Measurements from ENCODE around the gene PCID2.

PCID2 gene

DNA sequence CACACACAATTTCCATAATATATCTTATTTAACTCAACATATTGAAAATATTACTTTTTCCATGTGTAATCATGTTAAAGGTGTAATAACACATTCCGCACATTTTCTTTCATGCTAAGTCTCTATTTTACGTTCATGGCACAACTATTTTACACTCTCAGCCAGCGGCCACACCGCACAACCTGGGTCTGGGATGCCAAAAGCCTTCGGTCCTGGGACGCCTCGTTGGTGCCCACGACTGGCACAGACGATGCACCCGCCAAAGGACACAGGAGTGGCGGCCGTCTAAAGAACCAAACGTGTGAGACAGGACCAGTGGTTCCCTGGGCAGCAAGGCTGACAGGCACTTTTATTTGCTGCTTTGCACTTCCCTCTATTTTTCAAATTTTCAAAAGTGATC, 60.1 kb downstream of the PCID2 start:
- no peak for DNase-seq

DNA sequence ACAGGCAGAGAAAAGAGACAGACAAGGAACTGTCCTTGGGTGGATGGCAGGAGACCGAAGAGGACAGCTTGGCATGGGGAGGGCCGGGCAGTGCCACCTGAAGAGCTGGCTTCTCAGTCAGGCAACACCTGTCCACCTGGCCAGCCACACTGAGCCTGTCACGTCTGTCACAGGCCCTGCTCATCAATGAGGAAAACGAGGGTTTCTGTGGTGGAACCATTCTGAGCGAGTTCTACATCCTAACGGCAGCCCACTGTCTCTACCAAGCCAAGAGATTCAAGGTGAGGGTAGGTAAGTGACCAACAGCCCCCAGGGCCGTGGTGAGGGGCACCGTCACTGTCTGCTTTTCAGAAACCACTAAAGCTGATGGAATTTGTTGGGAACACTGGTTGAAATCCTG, 61.3 kb downstream of the PCID2 start:
- DNase-seq = no peak

GRCh38 chr13:113146750-113147149, 61.7 kb downstream of the PCID2 start:
- no peak for DNase-seq

- no peak for DNase-seq
Observed at GRCh38 chr13:113145911-113146598, 62.4 kb downstream of the PCID2 start.

DNA sequence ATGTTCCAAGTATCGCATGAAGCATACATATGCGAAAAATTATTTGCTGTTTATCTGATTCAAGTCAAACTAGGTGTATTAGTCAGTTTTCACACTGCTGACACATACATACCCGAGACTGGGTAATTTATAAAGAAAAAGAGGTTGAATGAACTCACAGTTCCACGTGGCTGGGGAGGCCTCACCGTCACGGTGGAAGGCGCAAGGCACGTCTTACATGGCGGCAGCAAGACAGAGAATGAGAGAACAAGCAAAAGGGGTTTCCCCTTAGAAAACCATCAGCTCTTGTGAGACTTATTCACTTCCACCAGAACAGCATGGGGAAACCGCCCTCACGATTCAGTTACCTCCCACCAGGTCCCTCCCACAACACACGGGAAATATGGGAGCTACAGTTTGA, 63.0 kb downstream of the PCID2 start:
- DNase-seq = no peak

DNA sequence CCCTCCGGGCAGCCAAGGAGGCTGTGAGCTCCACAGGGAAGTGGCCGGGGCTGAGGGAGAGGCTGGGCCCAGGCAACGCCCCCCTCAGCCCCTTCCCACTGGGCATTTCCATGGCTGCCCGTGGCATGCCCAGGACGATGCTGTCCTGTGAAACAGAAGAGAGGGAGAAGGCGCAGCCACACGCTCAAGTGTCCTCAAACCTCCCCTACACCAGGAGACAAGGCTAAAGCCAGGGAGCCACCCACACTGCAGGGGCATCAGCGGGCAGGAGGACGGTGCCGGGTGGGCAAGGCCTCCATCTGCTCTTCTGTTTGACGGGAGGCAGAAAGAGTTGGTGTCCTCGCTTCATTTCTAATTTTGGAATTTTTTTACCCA, 64.2 kb downstream of the PCID2 start:
- DNase-seq = no peak

- no peak for DNase-seq
Observed at GRCh38 chr13:113143466-113144254, 64.8 kb downstream of the PCID2 start.

DNA sequence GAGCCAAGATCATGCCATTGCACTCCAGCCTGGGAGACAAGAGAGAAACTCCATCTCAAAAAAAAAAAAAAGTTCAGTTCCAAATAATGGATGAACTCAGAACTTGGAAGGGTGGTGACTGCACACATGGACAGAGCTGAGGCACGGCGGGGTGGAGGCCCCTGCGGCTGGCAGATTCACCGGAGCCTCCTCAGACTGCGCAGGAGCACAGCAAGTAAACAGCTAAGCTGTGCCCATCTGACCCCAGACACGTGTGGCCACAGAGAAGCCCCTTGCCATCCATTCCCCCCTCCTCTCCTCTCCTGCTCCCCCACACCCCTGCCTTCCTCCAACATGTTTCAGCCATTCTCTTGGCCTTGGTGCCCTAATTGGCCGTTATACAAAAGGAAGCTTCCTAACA, 65.6 kb downstream of the PCID2 start:
- DNase-seq = no peak

GRCh38 chr13:113141601-113141970, 66.9 kb downstream of the PCID2 start:
- DNase-seq = no peak

DNA sequence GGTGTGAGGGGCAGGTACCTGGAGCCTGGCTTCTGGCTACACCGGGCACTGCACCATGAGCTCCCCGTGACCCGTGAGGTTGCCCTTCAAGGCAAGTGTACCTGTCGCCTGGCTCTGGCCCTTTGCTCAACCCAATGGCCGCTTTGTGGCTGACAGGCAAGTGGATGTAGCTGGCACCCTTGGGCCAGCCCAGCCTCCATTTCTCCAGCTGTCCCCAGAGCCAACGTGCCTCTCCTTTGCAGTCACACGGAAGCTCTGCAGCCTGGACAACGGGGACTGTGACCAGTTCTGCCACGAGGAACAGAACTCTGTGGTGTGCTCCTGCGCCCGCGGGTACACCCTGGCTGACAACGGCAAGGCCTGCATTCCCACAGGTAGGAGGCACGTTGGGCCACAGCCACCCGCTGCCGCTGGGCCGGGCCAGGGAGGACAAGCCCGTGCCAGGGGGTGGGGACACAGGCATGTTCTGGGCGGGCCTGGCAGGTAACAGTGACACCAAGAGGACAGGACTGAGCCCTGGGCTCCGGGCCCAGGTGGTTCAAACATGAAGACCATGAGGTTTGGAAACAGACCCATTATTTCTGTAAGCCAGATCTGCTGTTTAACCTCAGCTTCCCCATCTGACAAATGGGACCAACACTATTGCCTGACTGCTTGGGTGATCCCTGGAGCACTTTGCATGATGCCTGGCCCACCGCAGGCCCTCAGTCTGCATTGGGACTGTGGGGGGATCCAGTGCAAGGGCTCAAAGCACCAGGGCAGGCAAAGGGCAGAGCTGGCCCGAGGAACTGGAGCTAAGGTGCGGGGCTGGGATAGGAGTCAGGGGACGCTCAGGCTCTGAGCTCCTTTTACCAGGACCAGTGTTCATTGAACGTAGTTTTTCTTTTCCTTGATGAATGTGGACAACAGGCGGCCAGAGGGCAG, 67.5 kb downstream of the PCID2 start:
- DNase-seq = peak in 1 of 2 donors; percentile 7

DNA sequence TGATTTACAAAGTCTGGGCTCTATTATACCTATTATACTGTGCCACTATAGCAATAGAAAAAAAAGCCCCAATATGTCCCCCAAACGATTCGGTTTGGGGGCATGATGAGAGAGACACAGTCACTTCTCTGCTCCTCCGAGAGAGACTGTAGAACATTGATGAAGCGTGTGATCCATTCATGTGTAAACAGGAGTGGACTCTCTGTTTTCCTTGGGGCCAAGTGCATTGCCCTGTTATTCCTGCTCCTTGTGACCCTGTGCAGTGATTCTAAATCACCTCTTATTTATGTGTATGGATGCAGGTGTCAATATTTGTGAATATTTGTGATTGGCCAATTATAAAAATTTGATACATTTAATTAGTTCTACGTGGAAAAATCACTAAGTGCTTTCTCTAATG, 68.9 kb downstream of the PCID2 start:
- DNase-seq = no peak

- no peak for DNase-seq
Observed at GRCh38 chr13:113138792-113139551, 69.5 kb downstream of the PCID2 start.

DNA sequence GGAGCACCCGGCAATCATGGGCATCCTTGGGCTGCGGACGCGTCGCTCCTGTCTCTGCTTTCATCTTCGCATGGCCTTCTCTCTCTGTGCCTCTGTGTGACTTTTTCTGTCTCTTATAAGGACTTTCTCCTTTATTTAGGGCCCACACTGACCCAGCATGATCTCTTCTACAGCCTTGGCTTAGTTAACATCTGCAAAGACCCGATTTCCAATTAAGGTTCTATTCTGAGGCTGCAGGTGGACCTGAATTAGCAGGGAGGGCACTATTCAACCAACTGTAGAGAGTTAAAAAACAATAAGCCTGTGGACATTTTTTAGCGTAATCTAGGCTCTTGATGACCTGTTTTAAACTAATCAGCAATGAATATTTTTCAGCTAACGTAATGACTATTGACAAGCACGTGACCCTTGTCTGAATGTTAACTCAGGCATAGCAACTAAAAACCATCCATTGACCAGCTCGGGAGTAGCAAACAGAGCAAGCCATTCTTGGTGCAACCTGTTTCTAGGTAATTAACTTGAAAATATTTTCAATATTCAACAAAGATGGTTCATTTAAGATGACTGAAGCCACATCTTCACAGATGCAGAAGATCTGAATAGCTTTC, 70.7 kb downstream of the PCID2 start:
- DNase-seq = no peak

DNA sequence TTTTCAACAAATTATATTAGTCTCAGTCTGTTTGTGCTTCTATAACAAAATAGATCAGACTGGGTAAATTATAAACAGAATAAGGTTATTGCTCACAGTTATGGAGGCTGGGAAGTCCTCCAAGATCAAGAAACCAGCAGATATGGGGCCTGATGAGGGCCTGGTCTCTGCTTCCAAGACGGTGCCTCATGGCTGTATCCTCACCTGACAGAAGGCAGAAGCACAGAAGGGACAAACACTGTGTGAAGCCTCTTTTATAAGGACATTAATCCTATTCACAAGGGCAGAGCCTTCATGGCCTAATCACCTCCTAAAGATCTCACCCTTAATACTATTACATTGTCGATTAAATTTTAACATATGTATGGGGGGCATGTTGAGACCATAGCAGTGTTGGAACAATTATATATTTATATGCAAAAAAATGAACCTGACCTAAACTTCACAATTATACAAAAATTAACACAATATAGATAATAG, 73.1 kb downstream of the PCID2 start:
- no peak for DNase-seq

DNA sequence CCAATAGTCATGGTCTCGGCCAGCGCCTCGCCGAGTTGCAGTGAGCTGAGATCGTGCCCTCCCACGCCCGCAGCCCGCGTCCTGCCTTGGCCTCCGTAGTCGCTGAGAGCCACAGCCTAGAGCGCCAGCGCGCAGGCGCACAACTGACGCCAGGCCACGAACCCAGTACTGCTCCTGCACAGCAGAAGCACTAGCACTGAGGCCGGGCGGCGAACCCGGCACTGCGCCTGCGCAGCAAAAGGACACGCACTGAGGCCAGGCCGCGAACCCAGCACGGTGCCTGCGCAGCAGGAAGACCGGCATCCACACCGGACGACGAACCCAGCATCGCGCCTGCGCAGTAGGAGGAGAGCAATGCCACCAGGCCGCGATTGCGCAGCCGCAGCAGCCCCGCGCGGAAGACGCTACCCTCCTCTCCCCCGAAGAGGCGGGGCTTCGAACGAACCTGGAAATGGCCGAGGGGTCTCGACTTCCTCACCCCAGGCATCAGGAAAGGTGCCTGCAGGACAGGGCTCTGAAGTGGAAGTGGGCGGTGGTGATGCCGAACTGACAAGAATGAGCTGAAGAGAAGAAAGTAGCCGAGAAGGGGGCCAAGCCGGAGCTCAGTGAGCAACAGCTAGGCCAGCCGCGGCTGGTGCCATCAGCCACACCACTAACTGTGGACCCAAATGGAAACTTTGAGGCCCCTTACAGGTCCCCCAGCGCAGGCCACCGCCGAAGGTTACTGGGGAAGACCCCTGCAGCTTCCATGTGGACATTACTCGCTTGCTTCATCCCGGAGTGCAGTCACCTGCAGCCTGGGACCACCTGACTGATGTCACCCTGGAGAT, 78.3 kb downstream of the PCID2 start:
- DNase-seq = peak; percentile 26 to 28

DNA sequence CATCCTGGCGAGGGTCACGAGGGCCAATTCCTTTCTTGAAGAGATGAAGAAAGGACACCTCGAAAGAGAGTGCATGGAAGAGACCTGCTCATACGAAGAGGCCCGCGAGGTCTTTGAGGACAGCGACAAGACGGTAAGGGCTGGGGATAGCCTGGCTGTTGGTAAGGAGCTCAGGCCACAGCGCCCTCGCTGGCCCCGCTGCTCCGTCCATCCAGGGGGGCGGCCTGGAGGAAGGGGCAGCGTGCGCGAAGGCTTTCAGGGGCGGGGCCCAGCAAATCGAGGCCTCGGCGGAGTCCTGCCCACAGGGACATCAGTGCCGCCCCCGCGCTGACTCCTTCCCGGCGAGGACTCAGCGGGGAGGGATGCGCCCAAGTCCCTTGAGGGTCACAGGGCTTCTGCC, 79.0 kb downstream of the PCID2 start:
- no peak for DNase-seq

Measured in CD4-positive, alpha-beta T cell treated with Interleukin-4 for 1 hour (primary cell).